GM12878 (cell line): Measurements from ENCODE around the gene NDE1.

Source experiments
- MXI1 ChIP-seq: fragments of 150-350 bp; IDR thresholded peaks from 2 replicates; pipeline ENCODE4 v1.6.1; 2011; ENCODE audit warnings: low read depth, mild to moderate bottlenecking, inconsistent platforms, low read length, improper control_type of control experiment
- POU2F2 ChIP-seq: IDR thresholded peaks from 3 replicates; pipeline ENCODE4 v1.6.1; 2011; ENCODE audit warnings: low read depth, mild to moderate bottlenecking, low read length, borderline replicate concordance
- TF ChIP-seq, protein P1 (sequence below), 3 experiments: IDR thresholded peaks in 2 of 3; conservative IDR thresholded peaks in 1 of 3; 2 replicates each; pipeline ENCODE4 v1.5.1; 2011; ENCODE audit warnings: low read depth in 3 of 3, low read length in 3 of 3, mild to moderate bottlenecking in 3 of 3, control low read depth in 2 of 3, moderate library complexity in 2 of 3, inconsistent platforms in 1 of 3, mixed read lengths in 1 of 3; ENCODE audit not compliant: control insufficient read depth in 2 of 3, insufficient read depth in 1 of 3; ENCODE audit errors: extremely low read depth in 1 of 3

DNA sequence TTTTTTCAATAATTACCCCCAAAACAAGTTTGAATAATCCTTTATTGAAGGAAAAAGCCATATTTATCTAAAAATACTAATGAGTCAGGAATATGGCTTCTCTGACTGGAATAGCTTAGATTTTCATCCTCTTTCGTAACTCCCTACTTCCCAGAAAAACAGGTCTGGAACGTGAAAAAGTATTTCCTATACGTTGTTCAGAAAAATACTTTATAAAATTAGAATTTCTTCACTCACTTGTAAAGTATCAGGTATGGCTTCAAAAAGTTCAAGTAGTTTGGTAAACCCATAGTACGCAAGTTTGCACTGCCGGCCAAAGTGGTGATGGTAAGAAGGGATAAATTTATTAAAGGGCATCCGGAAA is 40.8 kb upstream of the NDE1 start:
- TF ChIP-seq, protein P1, sequence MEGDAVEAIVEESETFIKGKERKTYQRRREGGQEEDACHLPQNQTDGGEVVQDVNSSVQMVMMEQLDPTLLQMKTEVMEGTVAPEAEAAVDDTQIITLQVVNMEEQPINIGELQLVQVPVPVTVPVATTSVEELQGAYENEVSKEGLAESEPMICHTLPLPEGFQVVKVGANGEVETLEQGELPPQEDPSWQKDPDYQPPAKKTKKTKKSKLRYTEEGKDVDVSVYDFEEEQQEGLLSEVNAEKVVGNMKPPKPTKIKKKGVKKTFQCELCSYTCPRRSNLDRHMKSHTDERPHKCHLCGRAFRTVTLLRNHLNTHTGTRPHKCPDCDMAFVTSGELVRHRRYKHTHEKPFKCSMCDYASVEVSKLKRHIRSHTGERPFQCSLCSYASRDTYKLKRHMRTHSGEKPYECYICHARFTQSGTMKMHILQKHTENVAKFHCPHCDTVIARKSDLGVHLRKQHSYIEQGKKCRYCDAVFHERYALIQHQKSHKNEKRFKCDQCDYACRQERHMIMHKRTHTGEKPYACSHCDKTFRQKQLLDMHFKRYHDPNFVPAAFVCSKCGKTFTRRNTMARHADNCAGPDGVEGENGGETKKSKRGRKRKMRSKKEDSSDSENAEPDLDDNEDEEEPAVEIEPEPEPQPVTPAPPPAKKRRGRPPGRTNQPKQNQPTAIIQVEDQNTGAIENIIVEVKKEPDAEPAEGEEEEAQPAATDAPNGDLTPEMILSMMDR (IDR thresholded peaks at IDR 0.05 in 2 of 3, conservative IDR thresholded peaks at IDR 0.05 in 1 of 3; ENCODE audit: control insufficient read depth in 2 of 3, extremely low read depth in 1 of 3, insufficient read depth in 1 of 3, low read depth in 3 of 3, low read length in 3 of 3) = no peak
- no peak for TF ChIP-seq POU2F2
- TF ChIP-seq MXI1 = no peak
